DMS53 treated with DMSO at 0.1 percent for 48 hours (cell line): ENCODE measurements around the gene PTPRG.
"Not testable (repeated sequence)": the region's sequence is repeated elsewhere in the genome, so short reads cannot be mapped to it uniquely, and the experiment has no call there.

ENCODE experiments used
- DNase-seq: peaks from one replicate; lab custom pipeline; 2025; ENCODE audit not compliant: unreplicated experiment; lab: John Stamatoyannopoulos, UW

The PTPRG gene

DNA sequence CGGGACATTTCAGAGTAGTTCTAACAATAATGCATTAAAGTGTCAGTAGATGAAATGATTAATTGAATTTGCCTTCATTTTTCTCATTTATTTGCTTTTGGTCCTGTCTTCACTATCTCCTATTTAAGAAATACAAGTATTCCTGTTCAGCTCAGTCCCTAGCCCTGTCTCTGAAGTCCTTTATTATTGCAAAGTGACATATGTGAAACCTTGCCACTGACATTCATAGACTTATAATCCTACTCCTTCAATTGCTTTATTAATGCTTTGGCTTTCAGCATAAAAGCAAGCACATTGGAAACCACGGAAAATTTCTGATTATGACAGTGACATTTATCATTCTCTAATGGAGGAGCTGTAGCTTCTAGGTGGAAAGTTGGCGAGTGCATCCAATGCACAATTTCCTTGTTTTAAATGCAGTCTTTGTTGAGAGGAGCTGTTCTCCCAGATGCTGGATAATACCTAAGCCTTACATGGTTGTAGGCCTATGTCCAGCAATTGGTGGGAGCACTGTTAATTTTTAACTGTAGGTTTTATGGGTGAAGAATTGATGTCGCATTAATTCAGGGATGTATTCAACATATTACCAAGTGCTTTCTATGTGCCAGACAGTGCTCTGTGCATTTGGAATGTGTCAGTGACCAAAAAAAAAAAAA lies 474.2 kb downstream of the PTPRG start:
- no peak for DNase-seq

DNA sequence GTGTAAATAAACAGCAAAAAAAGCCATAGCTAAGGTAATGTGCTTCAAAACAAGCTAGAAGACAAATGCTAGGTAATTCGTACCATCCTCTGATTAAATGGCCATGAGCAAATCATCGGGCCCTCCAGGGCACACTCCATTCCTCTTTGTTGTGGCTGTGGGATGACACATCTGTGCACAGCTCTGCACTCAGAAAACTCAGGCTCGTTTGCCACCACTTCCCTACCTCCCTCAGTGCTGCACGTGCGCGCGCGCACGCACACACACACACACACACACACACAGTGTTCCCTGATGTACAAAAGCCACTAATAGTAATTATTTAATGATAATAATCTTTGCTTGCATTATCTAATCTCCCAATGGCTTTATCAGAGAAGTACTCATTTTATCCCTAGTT lies 475.4 kb downstream of the PTPRG start:
- no peak for DNase-seq

DNA sequence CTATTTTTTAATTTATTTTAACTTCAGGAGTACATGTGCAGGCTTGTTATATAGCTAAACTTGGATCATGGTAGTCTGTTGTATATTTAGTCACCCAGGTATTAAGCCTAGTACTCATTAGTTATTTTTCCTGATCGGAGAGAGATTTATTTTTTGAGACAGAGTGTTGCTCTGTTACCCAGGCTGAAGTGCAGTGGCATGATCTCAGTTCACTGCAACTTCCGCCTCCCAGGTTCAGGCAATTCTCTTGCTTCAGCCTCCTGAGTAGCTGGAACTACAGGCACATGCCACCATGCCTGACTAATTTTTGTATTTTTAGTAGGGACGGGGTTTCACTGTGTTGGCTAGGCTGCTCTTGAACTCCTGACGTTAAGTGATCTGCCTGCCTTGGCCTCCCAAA lies 477.4 kb downstream of the PTPRG start:
- DNase-seq, result not testable (repeated sequence)

- no peak for DNase-seq
Observed at GRCh38 chr3:62039586-62039985, 478.2 kb downstream of the PTPRG start.

- no peak for DNase-seq
Observed at GRCh38 chr3:62041681-62042080, 480.3 kb downstream of the PTPRG start.

- no peak for DNase-seq
Observed at GRCh38 chr3:62044874-62045411, 483.6 kb downstream of the PTPRG start.

DNA sequence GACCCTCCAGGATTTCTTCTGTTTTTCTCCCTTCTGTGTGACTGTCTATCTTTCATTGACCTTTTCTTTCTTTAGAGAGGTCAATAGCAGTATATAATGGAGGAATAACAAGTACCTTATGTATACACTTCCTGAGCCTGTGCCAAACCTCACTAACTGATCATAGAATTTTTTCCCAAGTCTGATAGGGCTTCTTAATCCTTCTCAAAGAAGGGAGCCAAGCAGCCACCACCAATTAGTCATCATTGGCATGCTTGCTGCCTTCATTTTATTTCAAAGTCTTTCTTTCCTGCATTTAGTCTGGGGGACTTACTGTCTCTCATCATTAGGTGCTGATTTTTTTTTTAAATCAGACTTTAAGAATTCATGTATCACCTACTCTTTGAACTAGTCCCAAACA lies 485.0 kb downstream of the PTPRG start:
- no peak for DNase-seq

- DNase-seq, result no peak
Observed at GRCh38 chr3:62048577-62048976, 487.2 kb downstream of the PTPRG start.

DNA sequence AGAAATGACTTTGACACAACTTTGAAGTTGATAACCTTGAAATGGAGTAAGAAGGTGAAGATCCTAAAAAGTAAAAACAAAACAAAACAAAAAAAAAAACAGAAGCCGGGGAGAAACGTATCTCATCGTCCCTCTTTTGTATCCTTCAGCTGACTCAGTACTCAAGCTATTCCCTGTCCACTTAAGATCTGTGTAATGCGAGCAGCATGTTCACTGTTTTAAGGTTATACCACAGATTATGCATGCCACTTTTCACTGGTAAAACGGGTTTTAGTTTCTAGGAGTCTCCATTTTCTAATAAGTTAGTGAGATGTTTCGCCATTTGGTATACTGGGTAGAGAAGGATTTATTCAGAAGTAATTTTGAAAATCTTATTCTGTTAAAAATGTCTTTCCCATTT lies 487.7 kb downstream of the PTPRG start:
- DNase-seq, result no peak

DNA sequence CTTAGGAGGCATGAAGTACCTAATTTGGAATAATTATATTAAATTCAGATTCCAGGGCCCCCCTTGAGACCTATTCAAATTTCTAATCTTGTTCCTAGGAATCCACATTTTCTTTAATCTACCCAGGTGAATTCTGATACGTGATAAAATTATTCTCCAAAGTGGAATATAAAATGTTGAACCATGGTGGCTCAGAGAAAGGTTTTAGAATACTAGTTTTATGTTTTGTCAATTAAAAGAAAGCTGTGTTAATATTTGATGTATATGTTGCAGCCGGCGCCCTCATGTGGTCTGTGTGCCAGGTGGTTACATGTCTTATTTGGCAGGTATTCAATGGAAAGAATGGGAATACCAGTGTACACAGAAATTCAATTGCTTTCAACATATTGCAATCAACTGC lies 490.1 kb downstream of the PTPRG start:
- DNase-seq, result peak; percentile 9

GRCh38 chr3:62052331-62052730 lies 491.0 kb downstream of the PTPRG start:
- DNase-seq, result no peak

GRCh38 chr3:62056658-62057057 lies 495.3 kb downstream of the PTPRG start:
- no peak for DNase-seq

DNA sequence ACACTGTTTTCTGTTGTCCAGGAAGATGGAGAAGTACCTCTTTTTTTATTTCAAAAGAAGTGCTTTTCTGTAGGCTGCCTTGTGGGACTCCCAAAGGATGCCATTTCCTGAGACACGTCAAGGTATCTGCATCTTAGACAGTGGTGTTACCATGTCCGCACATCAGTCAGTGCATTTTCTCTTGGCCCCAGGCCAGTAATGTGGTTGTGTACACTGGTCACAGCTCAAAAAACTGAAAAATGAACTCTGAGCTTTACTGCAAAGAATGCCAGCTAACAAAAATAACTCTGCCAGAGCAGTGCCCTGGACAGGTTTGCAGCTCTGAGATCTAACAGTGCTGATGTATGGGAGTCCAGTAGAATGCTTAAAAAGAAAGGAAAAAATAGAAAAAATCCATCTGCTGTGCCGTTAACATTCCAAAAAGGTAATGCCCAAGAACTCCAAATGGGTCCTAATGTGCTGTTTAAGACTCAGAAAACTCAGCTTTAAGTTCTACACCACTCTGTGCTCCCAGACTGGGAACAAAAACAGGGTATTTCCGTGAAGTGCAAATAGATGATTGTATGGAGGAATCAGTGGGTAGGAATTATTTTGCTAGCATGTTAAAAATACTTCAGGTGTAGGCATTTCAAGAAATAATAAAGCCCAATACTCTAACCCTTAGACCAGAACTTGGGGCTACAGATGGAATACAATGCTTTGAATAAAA lies 496.1 kb downstream of the PTPRG start:
- DNase-seq, result no peak

DNA sequence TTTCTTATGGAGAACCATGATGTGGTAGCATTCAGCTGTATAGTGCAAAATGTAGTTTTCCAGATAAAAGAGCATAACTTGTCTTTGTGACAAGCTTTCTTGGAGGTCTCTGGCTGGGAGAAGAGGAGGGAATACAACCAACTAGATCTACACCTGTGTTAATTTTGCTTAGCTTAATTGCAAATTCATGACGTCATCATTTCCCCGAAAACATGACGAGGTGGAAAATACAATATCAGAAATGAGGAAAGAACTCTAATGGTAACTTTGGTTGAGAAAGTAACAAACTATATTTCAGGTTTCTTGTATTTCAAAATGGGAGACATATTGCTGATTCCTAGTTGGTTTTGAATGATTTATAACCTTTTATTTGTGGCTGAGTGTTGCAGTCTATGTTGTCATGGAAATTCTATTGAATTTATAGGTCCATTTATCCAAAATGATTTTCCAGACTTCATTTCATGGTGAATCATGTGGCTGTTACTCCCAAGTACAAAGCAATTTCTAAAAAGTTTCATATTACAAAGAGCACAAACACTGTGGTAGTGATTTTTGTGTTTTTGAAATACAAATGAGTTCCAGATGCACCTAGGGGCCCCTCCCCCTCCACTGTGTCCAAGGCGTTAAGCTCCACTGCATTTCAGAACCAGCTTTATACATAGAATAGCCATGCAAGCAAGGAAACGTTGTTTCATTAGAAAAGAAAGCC lies 504.8 kb downstream of the PTPRG start:
- no peak for DNase-seq

- DNase-seq, result no peak
Observed at GRCh38 chr3:62068337-62068736, 507.0 kb downstream of the PTPRG start.

- DNase-seq, result no peak
Observed at GRCh38 chr3:62070891-62071290, 509.5 kb downstream of the PTPRG start.

DNA sequence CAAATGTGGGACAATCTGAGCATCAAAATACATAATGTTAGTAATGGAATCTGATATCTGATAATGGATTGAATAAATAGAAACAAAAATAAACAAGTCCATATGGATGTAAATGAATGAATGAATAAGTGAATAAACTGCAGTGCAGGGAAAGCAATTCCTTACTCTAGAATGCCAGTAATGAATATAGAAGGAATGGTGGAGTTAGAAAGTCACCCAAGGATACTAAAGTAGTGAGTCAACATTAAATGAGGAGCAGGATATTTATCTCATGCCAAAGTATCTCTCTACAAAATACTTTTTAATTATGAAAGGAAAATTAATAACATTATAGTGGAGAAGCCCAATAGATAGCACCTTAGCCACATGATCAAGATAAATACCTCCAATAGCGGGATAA lies 511.7 kb downstream of the PTPRG start:
- DNase-seq, result no peak

DNA sequence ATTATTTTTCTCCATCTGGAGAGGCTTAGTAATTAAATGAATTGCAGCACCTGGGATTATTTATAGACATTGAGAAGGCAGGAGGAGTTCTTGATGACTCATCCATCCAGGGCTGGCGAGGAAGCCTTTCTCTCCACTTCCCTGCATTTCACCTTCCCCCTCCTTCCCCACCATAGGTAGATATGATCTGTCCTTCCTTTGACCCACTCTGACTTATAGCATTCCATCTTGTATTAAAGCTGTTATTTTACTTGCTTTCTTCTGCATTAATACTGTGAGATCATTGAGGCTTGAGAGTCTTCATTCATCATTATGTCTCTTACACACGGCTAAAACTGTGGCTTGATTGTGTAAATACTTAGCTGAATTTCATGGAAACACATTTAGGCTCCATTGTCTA lies 523.2 kb downstream of the PTPRG start:
- peak; percentile 0 for DNase-seq

- no peak for DNase-seq
Observed at GRCh38 chr3:62088472-62089104, 527.2 kb downstream of the PTPRG start.

- DNase-seq, result no peak
Observed at GRCh38 chr3:62090066-62090465, 528.7 kb downstream of the PTPRG start.

DNA sequence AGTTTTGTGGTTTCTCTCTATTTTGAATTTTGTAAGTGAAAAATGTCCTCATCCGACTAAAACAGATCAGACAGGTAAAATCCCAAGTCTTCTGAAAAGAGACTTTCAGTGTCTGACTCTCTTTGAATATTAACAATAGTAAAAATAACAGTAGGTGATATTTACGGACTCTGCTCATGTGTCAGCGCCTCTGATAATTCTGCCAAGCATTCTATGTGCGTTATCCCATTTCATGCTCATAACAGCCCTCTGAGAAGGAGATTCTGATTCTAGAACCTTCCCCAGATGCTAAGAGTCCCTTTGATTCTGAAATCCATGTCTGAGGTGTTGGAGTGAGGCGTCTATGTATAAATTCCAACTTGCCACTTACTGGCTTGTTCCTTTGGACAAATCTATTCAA lies 529.1 kb downstream of the PTPRG start:
- no peak for DNase-seq

GRCh38 chr3:62093025-62093424 lies 531.7 kb downstream of the PTPRG start:
- DNase-seq, result no peak
